Stimulated activated CD4-positive, alpha-beta T cell treated with anti-CD3 and anti-CD28 coated beads, TNF-alpha, amount 100 ng/mL, for 24 hours (primary cell): ENCODE results near the gene ADH4.
"Not testable (repeated sequence)": the region's sequence is repeated elsewhere in the genome, so short reads cannot be mapped to it uniquely, and the experiment has no call there.

Experiments used
- DNase-seq, 3 experiments: peaks; one replicate each; pipeline ENCODE4 v3.0.0-alpha.2; 2020; ENCODE audit warnings: low read depth in 3 of 3

The ADH4 gene

DNA sequence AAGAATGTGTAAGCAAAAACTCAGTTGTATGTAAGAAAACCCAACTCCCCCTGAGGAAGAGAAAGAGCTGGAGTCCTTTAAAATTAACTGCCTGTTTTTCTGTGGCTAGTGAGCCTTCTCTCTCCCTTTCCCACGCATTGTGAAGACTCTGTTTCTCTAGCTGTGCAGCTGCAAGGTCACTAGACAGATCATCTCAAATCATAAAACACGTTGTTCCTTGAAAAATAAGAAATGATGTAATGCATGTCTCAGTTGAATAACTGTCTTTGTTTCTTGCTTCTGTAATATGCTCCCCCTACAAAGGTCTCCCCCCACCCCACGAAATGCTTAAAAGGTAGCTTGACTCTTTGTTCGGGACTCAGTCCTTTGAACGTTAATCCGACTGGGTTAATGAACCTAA is 63.2 kb downstream of the ADH4 start:
- DNase-seq: not testable (repeated sequence)

DNA sequence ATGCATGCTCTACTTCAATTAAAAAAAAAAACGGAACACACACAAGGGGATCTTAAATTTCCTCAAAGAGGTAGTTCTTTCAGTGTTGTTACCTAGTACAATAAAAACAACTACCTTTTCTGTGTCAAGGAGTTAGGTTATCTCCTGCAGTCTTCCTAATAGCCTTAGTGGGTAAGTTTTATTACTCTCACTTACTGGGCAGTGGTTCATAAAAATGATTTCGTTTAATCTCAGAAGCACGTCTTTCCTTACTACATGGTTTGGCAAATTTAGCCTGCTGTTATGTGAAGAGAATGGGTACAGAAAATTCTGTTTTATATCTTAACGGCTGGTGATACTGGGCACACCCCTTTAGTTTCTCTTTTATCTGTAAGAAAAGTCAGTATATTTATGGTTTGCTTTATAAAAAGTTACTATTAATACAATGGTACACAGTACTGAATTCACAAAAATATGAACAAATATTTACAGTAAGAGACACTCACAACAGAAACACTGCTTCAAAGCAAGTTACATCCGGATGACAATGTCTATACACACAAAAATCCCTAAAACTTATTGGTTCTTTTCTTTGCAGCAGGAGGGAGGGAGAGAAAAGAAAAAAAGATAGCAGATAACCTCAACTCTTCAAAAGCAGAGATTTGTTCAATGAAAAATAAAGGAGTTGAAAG is 64.3 kb downstream of the ADH4 start:
- DNase-seq: no peak

DNA sequence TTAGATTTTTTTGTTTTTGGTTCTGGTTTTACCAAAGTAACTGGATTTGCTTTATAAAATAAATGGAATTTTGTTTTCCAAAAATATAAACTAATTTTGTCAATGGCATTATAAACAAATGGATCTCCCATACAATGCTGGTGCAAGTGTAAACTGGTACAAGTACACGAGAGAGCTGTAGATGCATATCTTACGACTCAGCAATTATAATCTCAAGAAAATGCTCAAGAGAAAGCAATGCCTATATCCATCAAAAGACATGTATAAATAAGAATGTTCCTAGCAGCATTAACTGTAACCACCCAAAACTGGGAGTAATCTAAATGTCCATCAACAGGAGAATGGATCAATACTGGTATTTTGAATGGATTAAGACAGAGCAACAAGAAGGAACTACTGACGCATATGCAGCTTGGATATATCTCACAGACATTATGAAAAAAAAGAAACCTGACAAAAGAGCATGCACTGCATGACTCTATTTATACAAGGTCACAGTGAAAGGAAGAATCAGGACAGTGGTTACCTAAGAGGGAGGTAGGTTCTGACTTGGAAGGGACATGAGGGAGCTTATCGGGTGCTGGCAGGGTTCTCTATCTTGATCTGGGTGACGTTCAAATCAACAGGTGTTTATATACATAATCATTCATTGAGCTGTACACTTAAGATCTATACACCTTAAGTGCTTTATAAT is 65.0 kb downstream of the ADH4 start:
- no peak for DNase-seq

DNA sequence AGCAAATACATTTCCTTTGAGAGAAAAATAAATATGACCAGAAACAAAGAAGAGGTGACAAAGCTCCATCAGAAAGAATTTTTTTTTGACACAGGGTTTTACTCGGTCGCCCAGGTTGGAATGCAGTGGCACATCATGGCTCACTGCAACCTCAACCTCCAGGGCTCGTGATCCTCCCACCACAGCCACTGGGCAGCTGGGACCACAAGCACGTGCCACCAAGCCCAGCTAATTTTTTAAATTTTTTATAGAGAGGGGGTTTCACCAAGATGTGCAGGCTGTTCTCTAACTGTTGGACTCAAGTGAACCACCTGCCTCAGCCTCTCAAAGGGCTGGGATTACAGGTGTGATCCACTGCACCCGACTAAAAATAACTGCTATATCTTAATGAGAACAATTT is 65.8 kb downstream of the ADH4 start:
- DNase-seq: no peak

DNA sequence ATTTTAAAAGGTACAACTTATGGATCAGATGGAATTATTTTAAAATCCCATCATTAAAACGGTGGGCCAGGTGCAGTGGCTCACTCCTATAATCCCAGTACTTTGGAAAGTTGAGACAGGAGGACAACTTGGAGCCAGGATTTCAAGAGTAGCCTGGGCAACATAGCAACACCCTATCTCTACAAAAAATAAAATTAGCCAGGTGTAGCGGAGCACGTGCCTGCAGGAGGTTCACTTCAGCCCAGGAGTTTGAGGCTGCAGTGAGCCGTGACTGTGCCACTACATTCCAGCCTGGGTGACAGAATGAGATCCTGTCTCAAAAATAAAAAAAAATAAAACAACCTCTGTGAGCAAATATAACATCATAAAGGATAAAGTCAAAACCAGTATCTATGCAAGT is 66.9 kb downstream of the ADH4 start:
- DNase-seq: no peak

DNA sequence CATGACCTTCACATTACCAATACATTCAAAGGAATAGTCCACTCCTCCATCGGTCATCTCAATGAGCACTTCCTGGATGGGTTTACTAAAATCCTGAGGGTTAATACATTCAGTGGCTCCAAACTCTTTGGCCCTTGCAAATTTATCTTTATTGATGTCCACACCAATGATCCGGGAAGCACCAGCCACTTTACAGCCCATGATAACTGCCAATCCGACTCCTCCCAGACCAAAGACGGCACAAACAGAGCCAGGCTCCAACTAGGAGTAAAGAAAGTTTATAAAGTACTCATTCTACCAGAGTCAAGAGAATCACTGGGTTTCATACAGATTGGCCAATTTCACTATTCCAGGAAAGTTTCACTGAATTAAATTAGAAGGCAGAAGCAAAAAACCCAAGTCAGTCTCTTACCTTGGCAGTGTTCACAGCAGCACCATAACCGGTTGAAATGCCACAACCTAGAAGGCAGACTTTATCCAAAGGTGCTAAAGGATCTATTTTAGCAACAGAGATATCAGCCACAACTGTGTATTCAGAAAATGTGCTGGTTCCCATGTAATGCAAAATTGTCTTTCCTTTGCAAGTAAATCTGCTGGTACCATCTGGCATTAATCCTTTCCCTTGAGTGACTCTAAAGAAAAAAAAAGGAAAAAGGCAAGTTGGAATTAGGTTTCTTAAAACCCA is 67.7 kb downstream of the ADH4 start:
- DNase-seq: no peak

DNA sequence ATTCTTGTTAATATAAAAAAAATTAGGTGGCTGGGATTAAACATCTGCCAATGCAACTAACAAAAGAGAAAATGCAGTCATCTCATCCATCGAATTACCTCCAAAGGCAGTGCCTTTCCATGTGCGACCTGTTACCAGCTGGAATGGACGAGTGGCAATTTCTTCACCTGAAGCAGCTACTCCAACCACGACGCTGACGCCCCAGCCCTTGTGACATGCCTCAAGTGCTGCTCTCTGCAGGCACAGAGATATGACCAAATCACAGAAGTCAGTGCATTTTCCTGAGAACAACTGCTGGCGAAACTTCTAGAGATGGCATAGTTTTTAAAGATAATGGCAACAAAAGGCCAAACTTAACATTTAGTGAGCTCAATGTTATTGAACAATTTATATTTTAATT is 69.3 kb downstream of the ADH4 start:
- DNase-seq: no peak
